ENCODE data around the gene AKNA.

Gene AKNA

DNA sequence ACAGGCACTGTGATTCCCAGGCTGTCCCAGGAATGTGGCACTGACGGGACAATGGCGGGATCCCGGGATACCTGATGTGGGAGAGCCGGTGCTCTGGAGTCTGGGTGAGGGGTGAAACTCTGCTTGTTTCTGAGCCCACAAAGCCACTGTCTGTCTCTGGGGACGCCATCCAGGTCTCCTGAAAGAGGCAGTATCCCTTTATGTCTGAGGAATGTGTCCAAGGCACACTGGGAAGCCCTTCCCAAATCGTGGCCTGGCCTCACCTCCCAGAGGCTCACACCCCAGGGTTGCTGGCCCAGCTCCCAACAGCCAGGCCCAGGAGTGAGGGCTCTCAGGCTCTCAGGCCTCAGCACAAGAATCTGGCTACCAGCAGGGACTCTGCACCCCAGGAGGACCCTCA, 31.0 kb downstream of the AKNA start:
- no peak for FAIRE-seq

DNA sequence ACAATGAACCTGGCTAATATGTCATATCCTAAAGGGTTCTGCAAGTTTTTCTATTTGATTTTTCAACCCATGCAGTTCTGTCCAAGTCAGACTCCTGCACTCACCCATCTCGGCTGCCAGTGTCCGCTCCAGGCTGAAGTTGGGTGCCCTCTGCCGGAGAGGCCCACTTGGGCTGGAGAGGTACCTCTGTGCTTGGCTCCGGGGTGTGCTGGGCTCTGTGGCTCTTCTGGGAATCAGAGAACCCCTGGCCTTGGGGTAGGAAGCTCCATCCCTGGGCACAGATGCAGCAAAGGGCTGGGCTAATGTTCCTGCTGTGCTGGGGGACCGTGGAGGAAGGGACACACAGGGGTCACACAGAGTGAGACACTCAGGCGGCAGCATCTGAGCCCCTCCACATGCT, 32.0 kb downstream of the AKNA start:
- no peak for FAIRE-seq

DNA sequence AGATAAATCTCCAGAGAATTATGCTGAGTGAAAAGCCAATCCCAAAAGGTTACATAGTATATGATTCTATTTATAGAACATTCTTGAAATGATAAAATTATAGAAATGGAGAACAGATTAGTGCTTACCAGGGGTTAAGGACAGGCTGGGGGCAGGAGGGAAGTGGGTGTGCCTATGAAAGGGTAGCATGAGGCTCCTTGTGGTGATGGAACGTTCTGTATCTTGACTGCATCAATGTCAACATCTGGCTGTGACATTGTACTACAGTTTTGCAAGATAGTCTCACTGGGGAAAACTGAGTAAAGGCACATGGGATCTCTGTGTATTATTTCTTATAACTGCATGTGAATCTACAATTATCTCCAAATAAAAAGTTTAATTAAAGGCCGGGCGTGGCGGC, 35.9 kb downstream of the AKNA start:
- FAIRE-seq, result no peak

DNA sequence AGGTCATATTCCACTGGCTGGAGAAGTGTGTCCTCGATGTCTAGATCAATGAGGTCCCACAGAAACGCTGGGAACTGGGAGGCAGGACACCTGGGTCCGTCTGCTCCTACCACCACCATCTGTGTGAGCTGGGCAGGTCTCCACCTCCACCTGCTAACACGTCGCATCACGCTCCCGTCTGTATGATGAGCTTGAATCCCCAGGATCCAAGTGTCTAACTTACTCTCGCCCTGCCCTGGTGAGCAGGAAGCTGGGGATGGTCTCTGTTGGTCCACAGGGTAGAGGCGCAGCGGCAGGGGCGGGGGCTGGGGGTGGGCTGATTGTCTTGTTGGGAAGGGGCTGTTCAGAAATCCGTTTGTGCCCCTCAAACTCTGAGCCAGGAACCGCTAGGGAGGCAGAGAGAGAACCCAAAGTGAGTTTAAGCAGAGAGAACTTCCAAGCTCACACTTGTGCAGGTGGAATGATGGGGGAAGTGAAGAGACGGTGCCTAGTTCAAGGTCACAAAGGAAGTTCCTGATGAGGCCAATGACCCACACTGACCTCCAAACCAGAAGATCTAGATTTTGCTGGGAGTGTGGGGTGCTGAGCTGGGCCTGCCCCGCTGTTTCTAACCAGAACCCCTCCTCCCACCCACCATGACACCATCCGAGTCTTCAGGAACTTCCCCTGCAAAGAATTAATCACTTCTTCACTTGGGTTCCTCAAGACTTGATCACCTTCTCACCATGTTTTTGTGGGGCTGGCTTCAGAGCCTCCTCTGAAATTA, 37.0 kb downstream of the AKNA start:
- FAIRE-seq, result no peak

DNA sequence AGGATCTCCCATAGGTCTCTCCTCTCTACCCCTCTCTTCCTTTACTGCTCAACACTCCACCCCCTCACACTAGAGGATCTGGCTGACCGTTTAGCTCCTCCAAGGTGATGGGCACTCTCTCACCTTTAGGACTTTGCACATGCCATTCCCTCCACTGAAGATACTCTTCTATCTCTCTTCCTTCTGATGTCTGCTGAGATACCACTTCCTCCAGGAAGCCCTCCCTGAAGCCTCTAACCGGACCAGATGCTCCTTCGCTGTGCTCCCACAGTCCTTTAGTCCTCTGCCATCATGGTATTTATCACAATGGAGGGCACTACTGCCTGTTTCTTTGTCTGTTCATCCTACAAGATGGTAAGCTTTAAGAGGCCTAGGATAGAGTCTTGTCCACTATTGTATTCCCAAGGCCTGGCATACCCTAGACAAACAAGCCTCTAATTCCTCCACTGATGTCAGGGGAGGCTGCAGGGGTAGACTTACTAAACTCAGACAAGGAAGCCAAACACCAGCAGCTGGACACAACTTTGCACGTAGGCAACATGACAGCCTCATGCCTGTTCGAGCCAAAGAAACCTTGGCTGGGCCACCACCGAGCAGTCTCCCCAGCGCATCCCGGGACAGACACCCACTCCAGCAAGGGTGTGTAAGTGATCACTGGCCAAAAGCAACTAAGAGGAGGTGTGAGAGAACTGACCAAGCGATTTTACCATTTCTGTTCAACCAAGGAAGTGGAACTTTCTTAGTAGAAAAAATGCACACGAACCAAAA, 37.9 kb downstream of the AKNA start:
- no peak for FAIRE-seq

DNA sequence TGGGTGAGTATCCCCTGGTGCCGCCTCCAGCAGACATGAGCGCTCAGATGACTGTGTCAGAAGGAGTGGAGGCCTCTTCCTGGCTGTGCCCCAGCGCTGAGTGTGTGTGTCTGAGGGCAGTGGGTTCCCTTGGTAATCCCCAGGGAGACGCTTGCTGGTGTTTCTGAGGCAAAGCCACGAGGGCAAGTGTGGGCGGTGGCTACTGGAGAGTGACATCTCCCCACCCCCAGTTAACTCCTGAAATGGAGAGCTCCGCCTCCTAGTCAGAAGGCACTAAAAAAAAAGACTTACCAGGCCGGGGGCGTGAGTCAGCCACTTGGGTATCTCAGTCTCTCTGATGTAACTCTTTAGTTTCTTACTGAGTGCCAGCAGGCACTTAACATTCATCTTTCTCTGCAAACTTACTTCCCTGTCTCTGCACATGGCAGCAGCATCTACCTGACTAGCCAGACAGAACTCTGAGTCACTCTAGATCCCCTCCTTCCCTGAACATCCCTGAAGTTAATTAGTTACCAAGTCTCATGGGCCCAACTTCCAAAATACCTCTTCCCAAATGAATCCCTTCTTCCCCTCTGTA, 38.8 kb downstream of the AKNA start:
- no peak for FAIRE-seq

DNA sequence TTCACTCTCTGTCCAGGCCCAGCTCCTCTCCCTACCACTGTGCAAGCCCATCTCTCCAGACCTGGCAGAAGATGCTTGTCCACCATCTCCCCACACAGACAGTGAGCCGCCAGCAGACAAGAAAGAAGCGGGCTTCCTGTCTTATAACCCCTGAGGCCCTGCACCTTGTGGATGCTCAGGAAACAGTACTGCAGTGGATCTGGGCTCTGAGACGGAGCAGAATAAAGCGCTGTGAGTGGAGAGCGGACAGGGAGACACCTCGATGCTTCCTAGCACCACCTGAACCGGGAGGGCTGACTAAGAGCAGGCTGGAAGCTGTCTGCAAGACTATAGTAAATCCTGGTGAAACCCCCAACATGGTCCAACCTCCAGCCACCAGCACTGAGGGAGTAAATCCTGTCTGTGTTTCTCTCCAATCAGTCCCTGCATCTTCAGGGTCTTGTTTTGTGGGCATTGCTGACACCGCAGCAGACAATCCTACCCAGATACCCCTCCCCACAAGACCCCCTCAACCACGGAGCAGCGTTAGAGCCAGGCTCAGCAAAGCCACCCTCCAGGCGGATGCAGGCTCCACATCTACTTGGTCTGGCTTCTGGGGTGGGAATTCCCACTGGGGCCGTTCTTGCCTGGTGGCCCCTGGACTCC, 39.4 kb downstream of the AKNA start:
- no peak for FAIRE-seq

DNA sequence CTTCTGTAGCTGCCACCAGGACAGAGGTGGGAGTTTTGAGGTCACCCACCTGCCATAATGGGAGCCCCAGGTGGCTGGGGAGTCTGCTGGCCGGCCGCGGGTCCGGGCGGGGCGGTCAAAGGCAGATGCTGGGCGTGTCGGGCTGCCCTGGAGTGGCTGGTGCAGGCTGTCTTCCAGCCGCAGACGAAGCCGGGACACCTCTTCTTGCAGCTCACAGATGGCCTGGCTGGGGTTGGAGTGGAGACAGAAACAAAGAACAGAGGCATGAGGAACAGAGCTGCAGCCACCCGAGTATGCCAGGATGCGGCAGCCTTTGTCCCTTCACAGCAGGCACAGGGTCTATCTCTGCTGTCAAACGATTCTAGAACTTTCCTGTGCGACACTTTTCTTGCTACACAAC, 40.1 kb downstream of the AKNA start:
- FAIRE-seq, result no peak

DNA sequence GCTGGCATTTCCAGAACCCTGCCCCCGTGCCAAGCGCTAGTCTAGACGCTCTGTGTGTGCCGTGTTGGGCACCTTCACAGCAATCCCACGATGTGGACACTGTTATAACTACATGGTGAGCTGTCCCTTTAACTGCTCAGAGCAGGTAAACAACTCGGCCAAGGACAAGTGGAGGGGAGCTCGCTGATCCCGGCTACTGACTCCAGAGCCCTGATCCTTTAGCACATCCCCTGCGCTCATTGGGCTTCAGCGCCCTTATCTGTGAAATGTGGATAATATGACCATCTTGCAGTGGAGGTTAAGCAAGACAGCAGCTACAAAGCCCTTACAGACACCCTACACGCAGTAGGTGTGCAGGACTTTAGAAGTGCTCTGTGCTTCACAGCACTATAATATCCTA, 41.6 kb downstream of the AKNA start:
- no peak for FAIRE-seq

DNA sequence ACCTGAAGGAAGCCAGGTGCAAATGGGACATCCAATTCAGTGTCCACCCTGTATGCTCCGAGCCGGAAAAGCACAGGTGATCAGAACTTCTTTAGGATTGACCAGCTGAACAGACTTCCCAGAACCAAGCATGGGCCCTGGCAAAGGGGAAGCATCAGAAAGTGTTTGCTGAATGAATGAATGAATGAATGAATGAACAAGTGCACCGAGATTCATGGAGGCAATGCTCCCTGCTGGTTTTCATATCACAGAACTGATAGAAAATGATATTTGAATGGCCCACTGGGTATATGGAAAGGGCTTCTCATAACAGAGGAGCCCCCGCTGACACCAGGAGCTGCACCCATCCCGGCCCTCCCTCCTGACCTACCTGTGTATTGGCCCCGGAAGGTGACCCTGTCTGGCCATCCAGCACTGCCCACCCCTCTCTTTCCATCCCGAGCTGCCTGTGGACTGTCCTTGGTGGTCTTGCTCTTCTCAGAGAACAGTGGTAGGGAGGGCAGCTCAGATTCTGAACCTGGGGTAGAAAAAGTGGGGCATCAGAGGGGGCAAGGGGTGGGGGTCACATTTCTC, 42.2 kb downstream of the AKNA start:
- FAIRE-seq, result no peak

DNA sequence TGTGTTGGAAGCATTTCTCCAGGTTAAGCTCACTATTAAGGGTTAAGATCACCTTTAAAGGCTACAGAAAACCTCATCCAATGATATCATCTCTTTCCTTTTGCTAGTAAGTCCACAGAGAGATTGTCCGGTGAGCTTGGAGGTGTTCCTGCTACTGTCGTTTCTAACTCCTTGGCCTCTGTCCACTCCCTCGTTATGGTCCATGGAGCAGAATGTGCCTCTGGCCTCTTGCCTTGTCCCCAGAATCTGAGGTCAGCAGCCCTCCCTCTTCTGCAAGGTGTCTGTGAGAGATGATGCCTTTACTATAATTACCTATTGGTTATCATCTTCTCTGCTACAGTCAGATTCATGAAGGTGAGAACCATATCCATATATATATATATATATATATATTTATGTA, 43.1 kb downstream of the AKNA start:
- no peak for FAIRE-seq

DNA sequence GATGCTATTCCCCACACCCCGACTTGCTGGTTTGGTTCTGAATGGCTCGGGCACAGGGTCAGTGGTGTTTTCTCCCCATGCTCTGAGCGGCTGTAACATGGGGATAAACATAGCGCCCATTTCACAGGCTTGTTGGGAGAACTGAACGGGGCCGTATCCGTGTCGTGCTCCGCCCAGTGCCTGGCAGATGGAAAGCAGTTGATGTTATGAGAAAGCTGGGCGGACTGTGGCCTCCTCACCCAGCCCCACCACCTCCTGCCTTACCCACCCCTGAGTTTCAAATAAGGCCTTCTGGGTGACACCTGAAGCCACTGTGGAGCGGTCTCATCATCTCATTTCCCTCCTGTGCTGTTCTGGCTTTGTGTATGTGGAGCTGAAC, 43.6 kb downstream of the AKNA start:
- no peak for FAIRE-seq

DNA sequence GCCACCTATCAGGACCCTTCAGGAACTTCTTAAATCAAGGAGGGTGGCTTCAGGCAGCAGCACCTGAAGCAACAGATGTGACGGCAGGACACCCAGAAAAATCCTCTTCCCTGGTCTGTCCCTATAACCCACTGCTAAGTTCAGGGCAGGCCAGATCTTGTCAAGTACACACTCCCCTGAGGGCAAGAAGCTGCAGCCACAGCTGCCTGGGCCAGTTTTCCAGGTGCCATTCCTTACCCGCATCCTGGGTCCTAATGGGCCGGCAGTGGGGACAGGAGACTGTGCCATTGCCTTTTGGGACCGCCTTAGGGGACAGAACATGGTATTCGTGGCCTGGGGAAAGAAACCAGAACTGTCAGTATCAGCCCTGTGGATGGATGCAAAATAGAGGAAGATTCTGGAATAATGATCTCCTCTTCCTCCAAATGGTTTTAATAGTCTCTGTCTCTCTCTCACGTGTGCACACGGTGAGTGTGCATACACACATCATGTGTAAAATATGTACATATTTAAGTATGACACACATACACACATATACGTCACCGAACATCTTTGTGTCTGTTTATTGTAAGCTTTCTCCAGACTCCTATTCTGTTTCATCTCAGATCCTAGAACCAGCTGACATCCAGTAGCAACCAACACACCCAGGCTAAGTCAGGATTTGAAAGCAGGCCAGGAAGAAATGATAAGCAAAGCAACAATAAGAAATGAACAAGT, 44.2 kb downstream of the AKNA start:
- FAIRE-seq, result no peak

DNA sequence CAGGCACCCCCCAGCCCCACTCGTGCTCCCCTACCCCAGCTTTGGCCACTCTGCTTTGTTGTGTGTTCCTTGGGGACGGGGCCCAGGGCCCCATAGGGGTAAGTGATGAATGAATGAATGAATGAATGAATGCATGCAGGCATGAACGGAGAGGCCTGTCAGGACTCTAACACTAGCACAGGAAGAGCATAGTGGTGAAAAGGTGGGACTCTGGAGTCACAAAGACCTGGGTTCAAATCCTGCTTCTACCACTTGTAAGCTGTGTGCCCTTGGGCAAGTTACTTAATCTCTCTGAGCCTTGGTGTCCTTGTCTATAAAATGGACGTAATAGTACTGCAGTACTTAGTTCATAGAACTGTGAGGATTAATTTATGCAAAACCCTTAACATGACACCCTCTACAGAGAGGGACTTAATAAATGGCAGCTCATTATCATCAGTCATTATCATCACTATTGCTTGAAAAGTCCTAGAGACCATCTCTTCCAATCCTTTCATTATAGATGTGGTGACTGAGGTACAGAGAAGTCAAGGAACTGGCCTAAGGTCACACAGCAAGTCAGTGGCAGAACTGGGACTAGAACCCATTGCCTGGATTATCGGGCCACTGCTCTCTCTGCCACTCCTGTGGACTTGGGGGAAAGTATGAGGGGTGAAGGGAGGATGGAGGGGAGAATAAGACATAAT, 44.9 kb downstream of the AKNA start:
- FAIRE-seq, result no peak

DNA sequence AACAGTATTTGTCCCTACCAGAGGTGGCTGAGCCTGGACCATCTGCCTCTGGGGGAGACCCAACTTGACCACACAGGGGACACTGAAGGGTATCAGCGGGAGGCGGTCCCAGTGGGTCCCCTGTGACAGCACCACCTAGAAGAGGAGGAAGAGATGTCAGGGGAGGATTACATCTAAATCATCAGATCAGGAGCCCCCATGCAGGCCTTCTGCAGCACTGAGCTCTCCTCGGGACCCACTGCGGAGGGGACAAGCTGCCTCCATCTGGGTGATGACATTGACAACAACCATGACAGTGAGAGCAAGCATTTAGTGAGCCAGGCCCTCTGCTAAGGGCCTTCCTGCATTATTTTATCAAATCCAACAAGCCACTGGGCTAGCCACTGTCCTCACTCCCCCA, 45.8 kb downstream of the AKNA start:
- no peak for FAIRE-seq

DNA sequence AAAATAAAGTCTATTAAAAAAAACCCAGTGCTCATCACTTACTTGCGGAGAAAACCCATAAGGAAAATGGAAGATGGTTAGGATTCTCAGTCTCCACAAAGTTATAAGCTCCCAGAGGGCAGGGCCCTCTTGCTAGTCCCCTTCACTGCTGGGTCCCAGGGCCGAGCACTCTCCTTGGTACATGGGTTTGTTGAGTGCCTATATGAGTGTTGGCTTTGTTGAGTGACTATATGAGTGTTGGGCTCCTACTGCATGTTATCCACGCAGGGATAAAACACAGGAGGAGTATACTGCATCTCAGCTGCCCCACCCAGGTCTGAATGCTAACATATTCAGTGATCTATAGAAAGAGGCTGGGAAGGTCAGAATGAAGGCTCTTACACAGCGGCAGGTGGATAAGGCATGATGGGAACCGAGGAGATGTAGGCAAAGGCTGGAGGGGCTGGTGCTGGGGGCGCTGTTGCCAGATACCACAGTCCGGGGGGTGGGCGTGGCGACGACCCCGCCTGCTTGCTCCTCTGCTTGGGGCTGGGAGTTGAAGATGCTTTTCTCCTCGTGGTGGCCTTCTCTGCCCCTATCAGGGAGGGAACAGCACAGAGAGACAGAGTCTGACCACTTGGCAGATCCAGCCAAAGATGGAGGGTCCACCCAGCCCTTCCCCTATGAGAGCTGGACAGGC, 46.5 kb downstream of the AKNA start:
- FAIRE-seq, result no peak

DNA sequence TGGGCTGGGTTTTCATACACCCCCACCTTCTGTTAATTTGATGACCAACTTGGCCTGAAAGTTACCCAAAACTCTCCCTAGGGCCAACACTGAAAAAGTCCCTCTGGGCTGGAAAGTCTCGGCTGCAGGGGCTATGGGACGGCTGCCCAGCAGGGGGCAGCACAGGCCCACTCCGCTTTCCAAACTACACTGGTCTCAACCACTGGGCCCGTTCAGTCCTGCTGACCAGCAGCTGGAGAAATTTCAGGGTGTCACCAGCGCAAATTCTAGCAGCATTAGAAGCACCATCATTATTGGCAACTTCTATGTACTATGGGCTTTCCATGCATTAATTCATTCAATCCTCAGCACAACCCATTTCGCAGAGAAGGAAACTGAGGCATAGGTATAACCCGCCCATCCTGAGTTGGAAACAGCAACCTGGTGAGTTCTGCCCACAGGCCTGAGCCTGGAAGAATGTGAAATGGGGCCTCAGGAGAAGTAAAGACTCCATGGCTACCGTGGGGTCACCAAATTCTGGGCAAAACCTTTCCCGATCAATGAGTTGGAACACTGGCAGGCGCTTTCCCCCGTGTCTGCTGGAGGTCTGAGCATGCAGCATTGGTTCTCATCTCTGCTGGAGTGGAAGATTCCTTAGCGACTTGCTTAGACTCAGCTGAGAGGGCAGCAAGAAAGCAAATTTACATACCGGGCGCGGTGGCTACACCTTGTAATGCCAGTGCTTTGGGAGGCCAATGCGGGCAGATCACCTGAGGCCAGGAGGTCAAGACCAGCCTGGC, 48.5 kb downstream of the AKNA start:
- FAIRE-seq, result no peak

DNA sequence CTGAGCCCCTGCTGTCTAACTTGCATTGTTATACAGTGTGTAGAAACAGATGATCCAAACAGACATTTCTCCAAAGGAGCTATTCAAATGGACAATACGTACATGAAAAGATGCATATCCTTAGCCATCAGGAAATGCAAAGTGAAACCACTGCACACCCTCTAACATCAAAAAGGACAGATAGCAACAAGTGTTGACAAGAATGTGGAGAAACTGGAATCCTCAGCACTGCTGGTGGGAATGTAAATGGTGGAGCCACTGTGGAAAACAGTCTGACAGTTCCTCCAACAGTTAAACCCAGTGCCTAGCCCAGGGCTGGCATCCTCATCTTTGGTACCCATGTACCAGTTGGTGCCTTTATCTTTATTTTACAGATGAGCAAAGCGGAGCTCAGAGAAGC, 49.6 kb downstream of the AKNA start:
- no peak for FAIRE-seq

DNA sequence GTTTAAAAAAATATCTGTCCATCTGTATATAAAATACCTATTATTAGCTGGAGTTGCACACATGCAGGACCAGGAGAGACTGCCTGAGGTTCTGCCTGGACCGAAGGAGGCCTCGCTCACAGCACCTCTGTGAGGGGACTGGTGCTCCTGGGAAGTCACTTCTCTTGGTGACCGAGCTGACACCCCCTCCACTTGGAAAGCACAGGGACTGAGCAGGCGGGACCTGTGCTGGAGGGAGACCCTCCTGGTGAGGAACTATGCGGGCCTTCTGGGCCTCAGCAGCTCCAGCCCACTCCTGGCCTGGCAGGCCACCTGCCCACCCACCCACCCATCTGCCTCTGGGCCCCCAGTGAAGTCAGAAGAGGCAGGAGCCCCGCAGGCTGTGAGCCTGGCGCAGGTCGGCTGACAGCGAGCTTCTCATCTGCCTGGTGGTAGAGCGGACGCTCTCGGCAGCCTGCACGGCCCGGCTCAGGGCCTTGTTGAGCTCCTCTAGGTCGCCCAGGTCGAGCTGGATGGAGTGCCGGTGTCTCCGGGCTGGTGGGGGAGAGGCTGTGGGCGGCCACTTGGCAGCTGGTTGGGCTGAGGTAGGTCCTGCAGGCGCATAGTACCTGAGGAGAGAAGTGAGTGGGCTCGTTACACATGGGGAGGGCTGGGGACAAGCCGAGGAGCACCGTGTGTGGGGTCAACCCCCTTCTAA, 50.9 kb downstream of the AKNA start:
- no peak for FAIRE-seq

DNA sequence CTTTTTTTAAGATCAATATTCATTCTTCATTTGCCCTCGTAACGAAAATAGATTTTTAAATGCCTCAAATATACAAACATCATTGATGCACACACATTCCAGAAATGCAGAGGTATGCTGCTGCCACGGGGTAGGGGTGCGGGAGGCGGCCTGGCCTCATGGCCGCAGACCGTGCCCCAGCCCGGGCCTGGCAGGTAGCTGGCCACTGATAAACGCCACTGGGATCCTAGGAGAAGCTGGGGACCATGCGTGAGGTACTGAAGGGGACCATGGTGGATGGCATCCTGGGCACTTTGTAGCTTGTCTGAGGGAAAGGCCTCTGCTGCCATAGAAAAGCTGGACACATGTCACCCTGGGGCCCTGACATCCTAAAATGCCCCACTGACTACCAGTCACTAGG, 51.6 kb downstream of the AKNA start:
- FAIRE-seq, result no peak
